NCI-H2196 treated with DMSO at 0.1 percent for 48 hours (cell line): Measurements from ENCODE around the gene TP63.

Experiments
- DNase-seq: peaks from one replicate; lab custom pipeline; 2025; ENCODE audit not compliant: unreplicated experiment; lab: John Stamatoyannopoulos, UW

TP63 gene

GRCh38 chr3:189680723-189681122, 49.5 kb downstream of the TP63 start:
- no peak for DNase-seq

GRCh38 chr3:189683546-189684255, 52.5 kb downstream of the TP63 start:
- no peak for DNase-seq

DNA sequence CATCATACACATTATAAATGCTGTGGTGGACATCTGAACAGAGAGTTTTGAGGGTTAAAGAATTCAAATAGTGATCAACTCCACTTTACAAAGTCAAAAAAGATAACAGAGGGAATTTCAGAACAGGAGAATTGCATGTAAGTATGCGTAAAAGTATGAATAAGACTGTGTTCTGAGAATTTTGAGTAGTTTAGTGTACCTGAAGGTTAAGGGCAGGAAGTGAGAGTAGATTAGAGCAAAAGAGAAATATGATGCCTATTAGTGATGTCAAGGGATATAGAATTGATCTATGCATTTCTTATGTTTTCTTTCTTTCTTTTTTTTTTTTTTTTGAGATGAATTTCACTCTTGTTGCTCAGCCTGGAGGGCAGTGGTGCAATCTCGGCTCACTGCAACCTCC, 53.1 kb downstream of the TP63 start:
- DNase-seq, result no peak

DNA sequence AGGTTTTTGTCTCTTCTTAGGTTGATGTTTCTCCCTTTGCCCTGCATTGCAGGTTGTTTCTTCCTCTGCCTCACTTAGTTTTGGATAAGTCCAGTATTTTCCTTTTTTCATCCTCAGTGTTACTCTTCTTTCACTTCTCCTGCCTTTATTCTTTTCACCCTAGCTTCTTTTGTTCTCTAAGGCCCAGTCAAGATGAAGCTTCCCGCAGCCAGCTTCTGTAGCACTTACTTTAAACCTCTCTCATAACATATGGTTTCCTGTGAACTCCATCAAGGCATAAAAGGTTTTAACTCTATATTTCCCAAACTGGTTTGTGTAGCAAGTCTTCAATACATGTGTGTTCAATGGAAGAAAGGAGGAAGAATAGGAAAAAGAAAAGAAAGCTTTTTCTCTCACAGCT, 54.1 kb downstream of the TP63 start:
- no peak for DNase-seq

DNA sequence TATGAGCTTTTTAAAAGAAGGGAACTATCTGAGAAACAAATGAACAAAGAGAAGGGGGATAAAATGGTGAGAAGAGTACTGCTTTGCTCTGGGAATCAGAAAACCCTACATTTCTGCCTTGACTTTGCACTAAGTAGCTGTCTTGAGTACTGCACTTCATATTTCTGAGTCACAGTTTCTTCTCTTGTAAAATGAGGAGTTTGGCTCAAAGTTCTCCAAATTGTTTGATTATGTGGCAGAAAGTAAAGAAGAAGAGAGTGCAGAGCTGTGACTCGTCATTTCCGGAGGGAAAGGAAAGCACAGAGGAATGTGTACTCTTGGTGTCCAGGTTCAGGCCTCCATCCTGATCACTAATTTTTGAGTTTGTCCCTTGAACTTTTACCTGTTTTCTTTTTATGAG, 54.7 kb downstream of the TP63 start:
- no peak for DNase-seq

DNA sequence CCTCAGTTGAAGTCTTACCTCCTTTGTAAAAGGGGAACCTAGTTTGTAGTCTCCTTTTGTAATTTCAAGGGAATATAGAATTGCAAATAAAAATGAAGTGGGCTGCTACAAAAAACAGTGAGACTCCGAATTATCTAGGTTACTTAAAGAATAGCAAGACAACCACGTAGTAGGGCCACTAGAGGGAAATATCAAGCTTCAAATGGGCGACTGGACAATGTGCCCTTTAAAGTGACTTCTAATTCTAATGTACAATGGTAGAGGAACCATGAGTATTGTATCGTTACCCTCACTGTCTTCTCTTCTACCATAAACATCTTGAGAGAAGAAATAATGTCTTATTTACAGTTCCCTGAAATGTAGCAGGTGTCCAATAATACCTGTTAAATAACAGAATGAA, 56.3 kb downstream of the TP63 start:
- DNase-seq, result no peak

DNA sequence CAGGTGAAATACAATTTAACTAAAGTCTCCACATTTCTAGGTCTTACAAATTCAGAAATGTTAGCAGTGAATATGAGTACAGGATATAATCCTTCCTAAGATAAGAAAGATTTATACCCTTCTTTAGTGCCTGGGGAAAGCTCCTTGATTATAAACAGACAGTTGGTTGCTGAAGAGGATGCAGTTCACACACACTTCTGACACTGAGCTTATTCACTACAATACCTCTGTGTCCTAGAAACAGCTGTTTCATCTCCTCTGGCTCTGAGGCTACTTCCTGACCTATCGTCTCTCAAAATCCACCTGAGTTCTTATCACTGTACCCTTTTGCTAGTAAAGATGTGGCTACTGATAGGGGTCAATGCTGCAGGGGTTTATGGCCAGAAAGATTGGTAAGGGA, 57.1 kb downstream of the TP63 start:
- peak; percentile 60 for DNase-seq

- DNase-seq, result no peak
Observed at GRCh38 chr3:189689625-189690024, 58.4 kb downstream of the TP63 start.

DNA sequence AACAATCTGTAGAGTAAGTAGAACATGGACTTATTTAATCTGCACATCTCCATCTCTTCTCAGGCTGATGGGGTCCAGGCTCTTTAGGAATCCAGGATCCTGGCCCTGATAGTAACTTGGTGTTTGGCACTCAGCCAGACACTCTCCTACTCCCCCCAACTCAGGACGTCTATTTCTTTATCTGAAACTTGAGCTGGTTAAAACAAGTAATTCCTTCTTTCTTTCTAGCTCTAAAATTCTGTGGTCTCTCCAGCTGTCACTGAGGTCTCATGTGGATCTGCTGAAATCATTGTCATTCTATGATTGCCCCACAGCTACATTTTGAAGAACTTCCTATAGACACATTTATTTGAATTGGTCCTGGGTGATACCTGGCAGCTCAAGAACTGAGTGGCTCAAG, 59.0 kb downstream of the TP63 start:
- DNase-seq, result no peak

- DNase-seq, result no peak
Observed at GRCh38 chr3:189690672-189691071, 59.5 kb downstream of the TP63 start.

GRCh38 chr3:189695400-189695799, 64.2 kb downstream of the TP63 start:
- DNase-seq, result no peak

DNA sequence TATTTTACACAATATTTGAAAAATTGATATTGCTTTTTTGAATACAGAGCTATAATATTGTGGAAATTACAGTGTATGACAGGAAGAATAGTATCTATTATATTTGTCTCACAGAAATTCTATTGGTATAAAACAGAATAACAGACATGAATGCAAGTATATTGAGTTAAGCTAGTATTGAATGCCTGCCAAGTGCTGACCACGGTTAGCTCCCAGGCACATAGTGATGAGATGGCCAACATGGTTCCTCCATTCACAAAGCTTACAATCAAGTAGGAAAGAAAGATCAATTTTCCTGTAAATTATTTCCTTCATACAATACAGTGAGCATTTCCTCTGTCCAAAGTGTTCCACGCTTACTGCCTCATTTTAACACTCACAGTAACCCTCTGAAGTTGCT, 67.6 kb downstream of the TP63 start:
- no peak for DNase-seq

GRCh38 chr3:189699885-189700284, 68.7 kb downstream of the TP63 start:
- DNase-seq, result no peak

- no peak for DNase-seq
Observed at GRCh38 chr3:189702066-189702646, 71.0 kb downstream of the TP63 start.

- DNase-seq, result no peak
Observed at GRCh38 chr3:189703865-189704264, 72.7 kb downstream of the TP63 start.

GRCh38 chr3:189708375-189708774, 77.2 kb downstream of the TP63 start:
- DNase-seq, result no peak

DNA sequence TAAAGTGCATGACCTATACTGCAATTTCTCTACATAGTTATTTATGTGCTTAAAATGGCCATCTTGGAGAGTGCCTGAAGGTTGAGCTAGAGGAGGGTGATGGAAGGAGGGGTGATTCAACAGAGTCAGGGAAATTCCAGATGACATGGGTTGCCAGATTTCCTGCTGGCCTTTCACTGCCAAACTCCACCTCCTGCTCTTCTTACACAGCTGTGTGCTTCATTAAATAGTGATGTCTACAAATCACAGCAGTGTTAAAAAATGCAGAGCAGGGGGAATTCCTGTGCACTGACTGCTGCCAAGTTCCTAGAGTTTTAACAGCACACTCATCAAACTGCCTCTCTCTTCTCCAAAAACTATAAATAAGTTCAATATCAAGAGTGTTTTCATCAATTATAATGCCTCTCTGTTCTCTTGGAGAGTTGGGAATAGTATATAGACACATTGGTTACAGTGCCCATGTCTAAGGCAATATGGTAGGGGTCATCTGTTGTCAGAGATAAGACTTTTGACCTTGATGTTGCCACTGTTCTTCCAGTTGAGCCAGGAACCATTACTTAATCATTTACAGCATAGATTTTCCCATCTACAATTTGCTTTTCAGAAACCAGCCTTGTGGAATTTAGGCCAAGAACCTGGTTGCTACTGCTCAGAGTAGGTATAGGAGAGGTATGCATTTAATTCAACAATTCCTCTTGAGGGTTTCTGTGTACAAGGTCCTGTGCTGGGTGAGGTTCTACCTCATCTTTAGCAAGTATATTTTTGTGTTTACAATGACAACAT, 79.6 kb downstream of the TP63 start:
- peak; percentile 66 for DNase-seq

GRCh38 chr3:189712906-189713483, 81.8 kb downstream of the TP63 start:
- DNase-seq, result peak; percentile 70

GRCh38 chr3:189714991-189715961, 84.1 kb downstream of the TP63 start:
- no peak for DNase-seq

GRCh38 chr3:189718215-189718614, 87.0 kb downstream of the TP63 start:
- DNase-seq, result no peak
